Large intestine (tissue), 3 donors: ENCODE results near the gene ATP11B. TPM values are rescaled to one million over a fixed set of nuclear protein-coding genes. Genes with fewer than 3 reads are reported as not detected.

Experiments
- DNase-seq, 2 donors: peaks; one replicate each; pipeline versions ENCODE4 v3.0.0 to v3.0.0-alpha.2; 2013
- H3K27ac ChIP-seq: one replicate; pipeline ENCODE4 v1.5.1; 2013; ENCODE audit warnings: low read length
- H3K27me3 ChIP-seq: 2 replicates; pipeline ENCODE4 v1.6.1; 2013; ENCODE audit warnings: low read length; ENCODE audit not compliant: control insufficient read depth, insufficient read depth
- H3K36me3 ChIP-seq: 2 replicates; pipeline ENCODE4 v1.6.1; 2013; ENCODE audit warnings: low read length; ENCODE audit not compliant: control insufficient read depth, insufficient read depth
- H3K4me1 ChIP-seq: one replicate; pipeline ENCODE4 v1.6.1; 2013; ENCODE audit warnings: low read length; ENCODE audit not compliant: control insufficient read depth, insufficient read depth
- H3K4me3 ChIP-seq: one replicate; pipeline ENCODE4 v1.5.1; 2013; ENCODE audit warnings: low read length
- H3K9me3 ChIP-seq: one replicate; pipeline ENCODE4 v1.6.1; 2013; ENCODE audit warnings: mild to moderate bottlenecking, low read depth, low read length, moderate library complexity; ENCODE audit not compliant: control insufficient read depth
- WGBS: methylation state at CpG from one replicate; pipeline ENCODE4 v1.1.5; 2013; ENCODE audit warnings: low lambda C conversion rate; ENCODE audit not compliant: insufficient coverage; 5-methylcytosine and 5-hydroxymethylcytosine counted together
- polyA plus RNA-seq: library from polyadenylated mRNA; unstranded; fragments of 120-200 nt; gene quantifications from one replicate; pipeline ENCODE4 v1.2.1, GENCODE V29; 2013

Gene ATP11B
- polyA plus RNA-seq, 1 donor, result 48.5 TPM

DNA sequence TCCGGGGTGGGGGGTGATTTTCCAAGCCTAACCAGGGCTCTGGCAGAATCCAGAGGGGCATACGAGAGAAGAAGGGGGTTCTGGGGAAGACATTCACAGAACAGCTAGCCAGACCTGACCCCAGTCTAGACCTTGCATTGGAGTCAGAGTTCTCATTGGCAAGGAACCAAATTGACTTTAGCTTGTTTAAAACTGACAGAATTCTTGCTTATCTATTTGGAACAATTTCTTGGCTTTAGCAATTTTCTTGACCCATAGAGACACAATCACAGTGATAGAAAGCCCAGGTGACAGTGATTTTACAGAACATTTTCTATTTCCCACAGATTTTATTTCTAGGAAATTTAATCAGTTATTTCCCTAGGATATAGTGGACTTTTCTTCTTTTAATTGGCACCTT is 23.6 kb upstream of the ATP11B start:
- H3K9me3 ChIP-seq, result no peaks in the 10 kb centered on the region
- no peaks in the 10 kb centered on the region for H3K36me3 ChIP-seq
- no peaks in the 10 kb centered on the region for H3K4me1 ChIP-seq
- no peak overlapping the region for H3K4me3 ChIP-seq
- H3K27ac ChIP-seq, result no peak overlapping the region
- no peak for DNase-seq
- no peaks in the 10 kb centered on the region for H3K27me3 ChIP-seq
- no CpG with 5 or more reads among the region's 2 CpGs for WGBS

DNA sequence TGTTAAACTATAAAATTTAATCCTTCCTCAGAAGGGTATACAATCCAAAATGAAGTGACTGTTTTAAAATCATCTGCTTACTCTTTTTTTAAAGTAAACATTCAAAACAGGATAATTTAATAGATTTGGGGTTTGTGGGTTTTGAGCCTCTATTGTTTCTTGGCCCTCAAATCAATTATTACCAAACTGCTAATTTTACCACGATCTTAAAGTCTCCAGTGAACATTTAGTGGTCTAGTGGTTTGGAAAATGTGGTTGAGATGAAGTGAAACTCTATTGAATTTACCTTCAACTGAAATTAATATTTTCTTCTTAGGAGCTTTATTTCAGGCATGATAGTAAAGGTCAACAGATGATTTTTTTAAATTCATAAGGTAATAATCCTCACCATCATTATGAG is 11.2 kb upstream of the ATP11B start:
- Histone ChIP-seq H3K9me3 (peaks cover 6% of the 10 kb centered on the region), H3K36me3 (no peaks in the 10 kb centered on the region), H3K27ac (no peak overlapping the region), H3K4me3 (no peak overlapping the region), H3K4me1 (no peaks in the 10 kb centered on the region), H3K27me3 (no peaks in the 10 kb centered on the region)
- DNase-seq, result no peak
- no CpG with 5 or more reads among the region's 1 CpG for WGBS

DNA sequence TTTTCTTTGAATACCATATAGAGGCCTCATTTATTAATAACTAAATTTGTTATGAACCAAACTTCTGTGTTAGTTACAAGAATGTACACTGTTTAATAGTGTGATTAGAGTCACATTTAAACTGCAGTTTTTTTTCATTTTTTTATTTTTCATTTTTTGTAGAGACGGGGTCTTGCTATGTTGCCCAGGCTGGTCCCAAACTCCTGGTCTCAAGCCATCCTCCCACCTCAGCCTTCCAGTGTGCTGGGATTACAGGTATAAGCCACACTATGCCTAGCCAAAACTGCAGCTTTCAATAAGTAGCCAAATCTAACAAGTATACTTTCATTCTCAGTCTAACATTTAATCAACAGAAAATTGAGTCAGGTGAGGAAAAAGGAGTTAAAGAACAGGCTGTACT is 10.2 kb upstream of the ATP11B start:
- H3K4me3 ChIP-seq, result no peak overlapping the region
- H3K27me3 ChIP-seq, result no peaks in the 10 kb centered on the region
- H3K9me3 ChIP-seq, result no peaks in the 10 kb centered on the region
- no CpG with 5 or more reads among the region's 1 CpG for WGBS
- no peak overlapping the region for H3K27ac ChIP-seq
- DNase-seq, result no peak
- H3K4me1 ChIP-seq, result no peaks in the 10 kb centered on the region
- no peaks in the 10 kb centered on the region for H3K36me3 ChIP-seq

DNA sequence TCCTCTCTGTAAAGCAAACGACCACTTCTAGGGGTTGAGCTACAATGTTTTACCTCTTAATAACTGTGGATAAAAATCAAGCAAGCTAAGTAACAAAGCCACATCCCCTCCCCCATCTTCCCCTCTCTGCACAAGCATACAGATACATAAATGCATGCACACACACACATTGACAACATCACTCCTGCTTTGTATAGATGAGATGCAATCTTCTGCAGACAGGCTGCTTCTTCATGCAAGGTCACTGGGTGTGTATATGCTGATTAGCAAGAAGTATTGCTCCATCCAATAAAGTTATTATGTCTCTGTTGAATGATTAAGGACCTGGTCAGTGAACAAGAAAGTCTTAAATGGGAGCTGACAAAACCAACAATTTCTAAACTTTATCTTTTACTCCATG is 8.8 kb upstream of the ATP11B start:
- WGBS, result no CpG with 5 or more reads among the region's 1 CpG
- DNase-seq, result no peak
- no peaks in the 10 kb centered on the region for H3K36me3 ChIP-seq

DNA sequence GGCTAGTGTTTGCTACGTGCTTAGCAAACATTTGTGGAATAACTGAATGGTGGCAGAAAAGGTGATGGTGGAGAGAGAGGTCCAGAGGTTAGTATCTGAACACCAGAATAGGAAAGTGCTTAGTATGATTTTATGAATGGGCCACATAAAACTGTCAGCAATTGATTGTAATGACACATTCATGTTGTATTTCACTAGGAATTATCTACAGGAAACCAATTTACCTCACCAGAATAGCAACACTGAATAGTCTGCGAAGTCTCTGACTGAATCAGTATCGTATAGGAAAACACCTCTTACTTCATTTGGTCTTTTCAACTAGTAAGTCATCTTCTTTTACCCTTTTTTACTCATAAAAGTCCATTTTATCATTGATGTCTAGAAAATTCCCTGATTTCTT is 8.2 kb upstream of the ATP11B start:
- H3K9me3 ChIP-seq, result no peaks in the 10 kb centered on the region
- no peaks in the 10 kb centered on the region for H3K4me1 ChIP-seq
- WGBS, result 100% methylated on average over 2 of the region's 3 CpGs
- H3K36me3 ChIP-seq, result no peaks in the 10 kb centered on the region
- no peak for DNase-seq
- H3K27me3 ChIP-seq, result no peaks in the 10 kb centered on the region
- no peak overlapping the region for H3K27ac ChIP-seq
- H3K4me3 ChIP-seq, result no peak overlapping the region

More for the DNA sequence above, 8.8 kb upstream of the ATP11B start:
- H3K27me3 ChIP-seq, result no peaks in the 10 kb centered on the region
- no peak overlapping the region for H3K27ac ChIP-seq
- H3K4me1 ChIP-seq, result no peaks in the 10 kb centered on the region
- H3K9me3 ChIP-seq, result no peaks in the 10 kb centered on the region
- H3K4me3 ChIP-seq, result no peak overlapping the region

DNA sequence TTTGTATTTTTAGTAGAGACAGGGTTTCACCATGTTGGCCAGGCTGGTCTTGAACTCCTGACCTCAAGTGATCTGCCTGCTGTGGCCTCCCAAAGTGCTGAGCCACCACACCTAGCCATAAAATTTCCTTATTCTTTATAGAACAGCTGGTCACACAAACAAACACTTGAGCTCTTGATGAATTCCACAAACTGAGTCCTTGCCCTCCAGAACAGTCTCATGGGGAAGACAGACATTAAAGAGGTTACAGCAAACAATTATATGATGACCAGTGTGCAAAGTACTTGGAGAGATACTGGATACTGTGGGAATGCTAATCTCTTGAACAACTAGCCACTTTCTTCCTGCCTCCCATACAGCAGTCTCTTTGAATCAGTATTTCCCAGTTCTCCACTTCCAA is 7.5 kb upstream of the ATP11B start:
- Histone ChIP-seq H3K4me3 (no peak overlapping the region), H3K9me3 (no peaks in the 10 kb centered on the region), H3K36me3 (no peaks in the 10 kb centered on the region), H3K4me1 (no peaks in the 10 kb centered on the region), H3K27me3 (no peaks in the 10 kb centered on the region), H3K27ac (no peak overlapping the region)
- DNase-seq, result no peak

DNA sequence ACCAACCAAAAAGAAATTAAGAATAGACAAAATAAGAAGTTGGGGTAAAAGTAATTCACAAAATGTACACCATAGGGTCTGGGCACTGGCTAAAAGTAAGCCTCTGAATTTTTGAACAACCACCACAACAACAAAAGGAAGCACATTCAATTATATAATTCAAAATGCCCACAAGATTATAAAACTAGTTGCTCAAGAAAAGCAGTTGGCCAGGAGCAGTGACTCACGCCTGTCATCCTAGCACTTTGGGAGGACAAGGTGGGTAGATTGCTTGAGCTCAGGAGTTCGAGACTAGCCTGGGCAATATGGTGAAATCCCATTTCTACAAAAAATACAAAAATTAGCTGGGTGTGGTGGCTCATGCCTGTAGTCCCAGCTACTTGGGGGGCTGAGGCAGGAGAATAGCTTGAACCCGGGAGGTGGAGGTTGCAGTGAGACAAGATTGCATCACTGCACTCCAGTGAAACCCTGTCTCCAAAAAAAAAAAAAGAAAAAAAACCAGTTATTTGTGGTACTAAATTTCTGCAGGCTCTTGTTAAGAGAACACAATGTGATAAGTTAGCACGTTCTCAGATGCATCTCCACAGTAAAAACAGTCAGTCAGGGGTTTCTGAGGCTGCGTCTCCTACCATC is 6.6 kb upstream of the ATP11B start:
- Histone ChIP-seq H3K27ac (no peak overlapping the region), H3K4me3 (no peak overlapping the region), H3K4me1 (no peaks in the 10 kb centered on the region), H3K27me3 (no peaks in the 10 kb centered on the region), H3K36me3 (no peaks in the 10 kb centered on the region), H3K9me3 (no peaks in the 10 kb centered on the region)
- DNase-seq, result no peak
- no CpG with 5 or more reads among the region's 5 CpGs for WGBS

DNA sequence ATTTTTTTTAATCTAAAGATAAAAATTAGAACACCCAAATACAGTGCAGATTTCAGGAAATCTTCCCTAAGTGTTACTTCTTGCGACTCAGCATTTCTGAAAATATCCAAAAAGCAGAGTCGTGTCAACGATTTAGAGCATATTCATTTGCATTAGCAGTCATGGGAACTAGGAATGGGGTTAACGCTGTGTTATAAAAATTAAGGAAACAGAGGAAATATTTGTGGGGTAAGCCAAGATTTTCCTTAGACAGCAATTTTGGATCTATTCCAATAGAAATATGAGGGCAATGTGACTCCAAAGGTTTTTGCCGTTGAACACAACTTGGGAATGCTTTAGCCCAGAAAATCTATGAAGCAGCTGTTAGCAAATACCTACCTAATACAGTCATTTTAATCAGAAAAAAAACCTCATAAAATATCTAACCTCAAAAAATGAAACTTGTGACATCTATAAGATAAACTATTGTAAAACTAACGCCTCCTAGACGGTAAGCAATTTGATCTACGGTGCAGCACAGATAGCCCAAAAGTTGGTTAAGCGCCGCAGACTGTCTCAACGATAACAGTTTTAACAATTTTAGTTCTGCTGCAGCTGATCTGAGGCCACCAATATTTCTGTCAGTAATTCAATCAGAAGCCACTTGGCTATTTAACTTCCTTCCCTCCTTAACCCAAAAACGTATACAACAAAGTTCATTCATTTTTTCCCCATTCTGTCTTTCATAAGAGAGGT is 5.8 kb upstream of the ATP11B start:
- no peaks in the 10 kb centered on the region for H3K36me3 ChIP-seq
- WGBS, result 80% methylated on average over 6 of the region's 12 CpGs

DNA sequence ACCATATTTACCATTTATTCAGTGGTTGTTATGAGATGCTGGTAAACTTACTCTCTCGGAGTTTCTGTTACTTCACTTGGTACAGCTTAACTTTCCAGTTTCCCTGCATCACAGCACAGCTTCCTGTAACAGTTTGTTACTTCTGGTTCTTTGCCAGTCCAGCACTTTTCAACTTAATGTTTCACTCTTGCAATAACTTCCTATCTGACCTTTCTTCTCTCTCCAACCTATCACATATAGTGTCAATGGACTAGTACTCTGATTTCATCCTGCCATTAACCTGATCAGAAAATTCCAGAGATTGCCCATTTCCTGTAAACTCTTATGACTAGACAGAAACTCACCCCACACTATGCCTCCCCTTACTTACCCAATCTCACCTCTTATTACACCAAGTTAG is 3.9 kb upstream of the ATP11B start:
- 71% methylated on average over 1 of the region's 1 CpG for WGBS
- Histone ChIP-seq H3K27me3 (no peaks in the 10 kb centered on the region), H3K36me3 (no peaks in the 10 kb centered on the region), H3K27ac (no peak overlapping the region), H3K4me3 (no peak overlapping the region), H3K9me3 (no peaks in the 10 kb centered on the region), H3K4me1 (no peaks in the 10 kb centered on the region)
- peak in 1 of 2 donors; percentile 47 for DNase-seq

More for the DNA sequence above, 5.8 kb upstream of the ATP11B start:
- no peak for DNase-seq
- no peak overlapping the region for H3K4me3 ChIP-seq
- H3K27ac ChIP-seq, result no peak overlapping the region
- no peaks in the 10 kb centered on the region for H3K9me3 ChIP-seq
- no peaks in the 10 kb centered on the region for H3K4me1 ChIP-seq
- no peaks in the 10 kb centered on the region for H3K27me3 ChIP-seq

DNA sequence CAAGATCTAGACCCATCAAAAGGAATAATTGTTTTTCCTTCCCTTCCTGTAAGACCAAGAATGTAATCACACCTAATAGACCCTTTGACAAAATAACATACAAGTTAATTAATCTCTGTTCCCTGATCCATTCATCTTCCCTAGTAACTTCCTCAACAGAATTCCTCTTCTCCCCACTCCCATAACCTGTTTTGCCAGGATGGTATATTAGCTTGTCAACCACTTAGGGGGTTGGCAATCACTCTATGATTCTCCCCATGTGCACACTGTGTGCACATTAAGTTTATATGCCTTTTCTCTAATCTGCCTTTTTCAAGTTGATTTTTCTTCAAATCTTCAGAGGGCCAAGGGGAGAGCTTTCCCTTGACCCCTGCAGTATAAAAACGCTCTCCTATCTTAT is 2.7 kb upstream of the ATP11B start:
- Histone ChIP-seq H3K9me3 (no peaks in the 10 kb centered on the region), H3K4me1 (peaks cover 2% of the 10 kb centered on the region), H3K27me3 (no peaks in the 10 kb centered on the region), H3K4me3 (no peak overlapping the region), H3K36me3 (no peaks in the 10 kb centered on the region), H3K27ac (no peak overlapping the region)
- whole genome bisulfite sequencing, result no CpG with 5 or more reads among the region's 1 CpG
- no peak for DNase-seq
